NCI-H748 (cell line): Measurements from ENCODE around the gene SYNE1.

Experiments
- DNase-seq: peaks from one replicate; lab custom pipeline; 2025; ENCODE audit not compliant: unreplicated experiment; lab: John Stamatoyannopoulos, UW

SYNE1 gene

DNA sequence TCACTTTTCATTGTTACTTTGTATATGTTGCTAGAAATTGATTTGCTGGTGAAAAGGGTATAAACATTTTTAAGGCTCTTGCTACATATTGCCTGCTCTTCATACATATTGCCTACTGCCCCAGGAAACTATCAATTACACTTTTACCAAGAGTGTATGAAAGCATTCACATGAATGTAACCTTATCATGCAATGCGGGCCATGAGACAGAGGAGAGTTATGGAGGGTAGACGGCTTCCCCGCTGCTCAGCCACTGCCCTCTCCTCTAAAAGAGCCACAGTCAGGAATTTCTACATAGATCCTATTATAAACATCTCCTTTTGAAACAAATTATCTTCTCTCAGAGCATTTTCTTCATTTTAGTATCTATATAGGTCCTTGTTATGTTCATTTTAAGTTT is 565.3 kb downstream of the SYNE1 start:
- DNase-seq: no peak
